GM18907 (cell line): ENCODE results near the gene KREMEN2.
A peak's percentile ranks its signal among the peaks of the same experiment; 100 is the strongest.

Source experiments
- ATAC-seq: cut with Tn5 transposase; IDR thresholded peaks from one replicate; pipeline ENCODE4 v1.9.1; 2021; ENCODE audit warnings: mild to moderate bottlenecking, moderate library complexity; ENCODE audit not compliant: unreplicated experiment

The KREMEN2 gene

GRCh38 chr16:2963074-2963722 is 877 bp upstream of the KREMEN2 start:
- ATAC-seq, result no peak

- no peak for ATAC-seq
Observed at GRCh38 chr16:2964475-2965336, 631 bp downstream of the KREMEN2 start.

GRCh38 chr16:2966043-2966807 is 2.1 kb downstream of the KREMEN2 start:
- no peak for ATAC-seq

DNA sequence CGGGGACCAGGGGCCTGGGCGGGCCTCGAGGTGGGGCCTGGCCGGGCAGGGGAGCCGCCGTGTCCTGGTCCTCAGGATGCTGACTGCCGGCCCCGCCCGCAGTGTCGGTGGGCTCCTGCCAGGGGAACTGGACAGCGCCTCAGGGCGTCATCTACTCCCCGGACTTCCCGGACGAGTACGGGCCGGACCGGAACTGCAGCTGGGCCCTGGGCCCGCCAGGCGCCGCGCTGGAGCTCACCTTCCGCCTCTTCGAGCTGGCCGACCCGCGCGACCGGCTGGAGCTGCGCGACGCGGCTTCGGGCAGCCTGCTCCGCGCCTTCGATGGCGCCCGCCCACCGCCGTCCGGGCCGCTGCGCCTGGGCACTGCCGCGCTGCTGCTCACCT is 2.7 kb downstream of the KREMEN2 start:
- no peak for ATAC-seq

DNA sequence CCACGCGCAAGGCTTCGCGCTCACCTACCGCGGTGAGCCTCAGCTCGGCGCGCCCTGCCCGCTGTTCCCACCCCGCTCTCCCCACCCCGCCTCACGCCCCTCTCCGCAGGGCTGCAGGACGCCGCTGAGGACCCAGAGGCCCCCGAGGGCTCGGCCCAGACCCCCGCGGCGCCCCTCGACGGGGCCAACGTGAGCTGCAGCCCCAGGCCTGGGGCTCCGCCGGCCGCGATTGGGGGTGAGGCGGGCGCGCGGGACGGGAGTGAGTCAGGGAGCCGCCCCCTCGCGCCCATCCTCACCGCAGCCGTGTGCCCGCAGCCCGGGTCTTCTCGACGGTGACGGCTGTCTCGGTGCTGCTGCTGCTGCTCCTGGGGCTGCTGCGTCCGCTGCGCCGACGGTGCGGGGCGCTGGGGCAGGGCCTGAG is 3.1 kb downstream of the KREMEN2 start:
- ATAC-seq, result no peak

DNA sequence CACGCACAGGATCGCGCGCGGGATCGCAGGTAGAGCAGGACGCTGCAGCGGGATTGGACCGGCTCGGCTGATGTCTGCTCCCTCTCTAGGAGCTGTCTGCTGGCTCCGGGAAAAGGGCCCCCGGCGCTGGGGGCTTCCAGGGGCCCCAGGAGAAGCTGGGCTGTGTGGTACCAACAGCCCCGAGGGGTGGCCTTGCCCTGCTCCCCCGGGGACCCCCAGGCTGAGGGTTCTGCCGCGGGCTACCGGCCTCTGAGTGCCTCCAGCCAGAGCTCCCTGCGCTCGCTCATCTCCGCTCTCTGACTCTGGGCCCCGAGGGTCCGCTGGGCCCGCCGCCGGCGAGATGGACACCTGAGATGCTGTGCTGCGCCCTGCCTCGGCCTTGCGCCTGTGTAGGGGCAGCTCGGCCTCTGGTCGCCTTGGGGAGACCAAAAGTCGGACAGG is 3.7 kb downstream of the KREMEN2 start:
- ATAC-seq, result no peak

DNA sequence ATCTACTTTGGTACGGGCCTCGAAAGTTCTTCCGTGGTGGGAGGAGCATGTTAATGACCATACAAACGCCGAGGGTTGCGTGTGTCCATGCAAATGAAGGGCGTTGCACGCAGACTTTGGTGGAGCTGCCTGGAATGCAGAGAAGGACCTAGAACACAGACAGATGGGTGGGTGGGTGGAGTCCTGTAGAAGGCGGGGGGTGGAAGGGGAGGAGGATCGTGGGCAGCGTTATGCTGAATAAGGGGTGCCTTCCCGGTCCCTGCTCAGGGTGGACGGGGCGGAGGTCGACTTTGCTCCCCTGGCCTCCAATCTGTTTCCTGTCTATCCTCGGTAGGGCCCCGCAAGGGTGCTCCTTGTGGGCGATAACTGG is 4.3 kb downstream of the KREMEN2 start:
- ATAC-seq, result no peak

DNA sequence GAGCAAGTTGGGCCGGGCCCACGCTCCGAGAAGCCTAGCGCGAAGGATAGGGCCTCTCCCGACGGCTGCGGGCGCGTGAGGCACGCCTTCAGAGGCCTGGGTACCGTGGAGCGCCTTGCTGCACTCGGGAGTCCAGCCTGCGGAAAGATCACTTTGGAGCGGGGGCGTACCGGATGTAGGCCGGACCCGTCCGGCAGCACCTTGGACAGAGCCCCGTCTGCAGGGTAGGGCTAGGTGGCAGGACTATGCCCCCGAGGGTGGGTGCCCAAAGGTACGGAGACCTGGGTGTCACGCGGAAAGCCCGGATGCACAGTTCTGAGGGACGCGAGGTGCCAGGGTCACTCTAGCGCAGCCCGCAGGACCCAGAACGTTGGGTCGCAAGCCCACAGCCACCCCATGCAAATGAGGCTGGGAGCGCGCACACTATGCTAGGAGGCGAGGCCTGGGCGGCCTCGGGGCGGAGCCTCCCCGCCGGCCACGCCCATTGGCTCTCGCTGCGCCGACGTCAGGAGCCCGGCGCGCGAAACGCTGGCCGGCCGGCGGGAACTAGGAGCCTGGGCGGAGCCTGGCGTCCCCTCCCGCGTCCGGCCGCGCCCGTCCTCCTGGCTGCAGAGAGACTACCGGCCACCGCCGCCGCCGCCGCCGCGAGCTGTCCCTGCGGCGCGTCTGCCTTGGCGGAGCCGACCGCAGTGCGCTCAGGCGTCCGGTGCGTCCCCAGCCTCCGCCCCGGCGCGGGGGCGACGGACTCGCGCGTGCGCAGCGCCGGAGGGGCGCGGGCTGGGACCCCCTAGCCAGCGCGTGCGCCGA is 4.9 kb downstream of the KREMEN2 start, which contains the start of gene PAQR4:
PAQR4 (plus strand) TSS at position 611 of the 807 bp plus-strand sequence. CDS start 327 bp downstream, outside the sequence.
- ATAC-seq, result peak; percentile 65

DNA sequence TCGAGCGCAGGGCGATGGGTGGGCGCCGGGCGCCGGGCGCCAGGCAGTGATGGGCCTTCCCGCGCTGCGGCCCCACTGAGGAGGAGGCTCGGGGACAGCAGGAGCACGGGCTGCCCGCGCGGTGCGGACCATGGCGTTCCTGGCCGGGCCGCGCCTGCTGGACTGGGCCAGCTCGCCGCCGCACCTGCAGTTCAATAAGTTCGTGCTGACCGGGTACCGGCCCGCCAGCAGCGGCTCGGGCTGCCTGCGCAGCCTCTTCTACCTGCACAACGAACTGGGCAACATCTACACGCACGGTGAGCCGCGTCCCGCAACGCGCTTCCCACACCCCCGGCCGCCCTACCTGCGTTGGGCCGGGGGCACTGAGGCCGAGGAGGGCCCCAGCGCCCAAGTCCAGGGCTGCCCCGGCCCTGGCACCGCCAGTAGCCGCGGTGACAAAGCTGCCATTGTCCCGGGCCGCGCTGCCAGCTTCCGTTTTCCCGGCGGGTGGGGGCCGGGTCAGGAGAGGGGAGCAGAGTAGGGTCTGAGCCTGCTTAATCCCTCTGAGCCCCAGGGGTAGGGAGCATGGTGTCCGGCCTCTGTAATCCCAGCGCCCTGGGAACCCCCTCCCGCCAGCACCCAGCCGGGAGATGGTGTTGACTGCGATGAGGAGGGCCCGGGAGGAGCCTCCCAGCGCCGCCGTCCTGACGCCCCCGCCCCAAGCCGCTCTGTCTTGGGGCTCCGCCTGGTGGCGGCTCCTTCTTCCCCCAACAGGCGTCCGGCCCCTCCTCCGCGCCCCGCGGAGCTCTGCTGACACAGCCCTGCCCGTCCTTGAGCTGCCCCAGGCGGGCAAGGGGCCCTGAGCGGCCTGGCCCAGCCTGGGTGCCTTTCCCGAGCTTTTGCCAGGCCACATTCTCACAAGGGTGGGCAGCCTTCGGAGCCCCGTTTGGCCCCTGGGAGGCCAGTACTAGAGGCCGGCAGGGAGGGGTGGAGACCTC is 5.8 kb downstream of the KREMEN2 start:
- ATAC-seq, result peak; percentile 24

DNA sequence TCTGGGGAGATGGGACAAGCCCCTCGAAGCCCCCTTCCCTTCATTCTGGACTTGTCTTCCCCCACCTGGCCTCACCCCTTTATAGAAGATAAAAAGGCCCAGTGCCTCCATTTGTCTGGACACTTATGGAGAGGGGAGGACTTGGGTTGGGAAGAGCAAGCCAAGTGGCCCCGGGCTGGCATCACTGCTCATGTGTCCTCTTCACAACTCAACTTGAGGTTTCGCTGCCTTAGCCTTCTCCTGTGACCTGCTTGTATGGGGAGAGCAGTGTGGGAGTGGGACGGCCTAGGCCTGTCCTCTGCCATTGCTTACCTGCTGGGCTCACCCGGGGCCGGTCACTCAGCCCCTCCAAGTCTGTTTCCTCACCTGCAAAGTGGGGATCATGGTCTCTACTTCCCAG is 6.5 kb downstream of the KREMEN2 start:
- ATAC-seq, result no peak

DNA sequence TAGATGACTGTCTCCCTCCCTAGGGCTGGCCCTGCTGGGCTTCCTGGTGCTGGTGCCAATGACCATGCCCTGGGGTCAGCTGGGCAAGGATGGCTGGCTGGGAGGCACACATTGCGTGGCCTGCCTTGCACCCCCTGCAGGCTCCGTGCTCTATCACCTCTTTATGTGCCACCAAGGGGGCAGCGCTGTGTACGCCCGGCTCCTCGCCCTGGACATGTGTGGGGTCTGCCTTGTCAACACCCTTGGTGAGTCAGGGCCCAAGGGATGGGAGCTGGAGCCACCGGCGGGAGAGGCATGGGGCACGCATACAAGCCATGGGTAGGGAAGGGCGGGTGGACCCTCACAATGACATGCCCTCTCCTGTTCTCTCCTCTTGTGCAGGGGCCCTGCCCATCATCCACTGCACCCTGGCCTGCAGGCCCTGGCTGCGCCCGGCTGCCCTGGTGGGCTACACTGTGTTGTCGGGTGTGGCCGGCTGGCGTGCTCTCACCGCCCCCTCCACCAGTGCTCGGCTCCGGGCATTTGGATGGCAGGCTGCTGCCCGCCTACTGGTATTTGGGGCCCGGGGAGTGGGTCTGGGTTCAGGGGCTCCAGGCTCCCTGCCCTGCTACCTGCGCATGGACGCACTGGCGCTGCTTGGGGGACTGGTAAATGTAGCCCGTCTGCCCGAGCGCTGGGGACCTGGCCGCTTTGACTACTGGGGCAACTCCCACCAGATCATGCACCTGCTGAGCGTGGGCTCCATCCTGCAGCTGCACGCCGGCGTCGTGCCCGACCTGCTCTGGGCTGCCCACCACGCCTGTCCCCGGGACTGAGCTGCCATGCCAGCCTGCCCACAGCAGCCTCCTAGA is 7.3 kb downstream of the KREMEN2 start:
- ATAC-seq, result no peak

DNA sequence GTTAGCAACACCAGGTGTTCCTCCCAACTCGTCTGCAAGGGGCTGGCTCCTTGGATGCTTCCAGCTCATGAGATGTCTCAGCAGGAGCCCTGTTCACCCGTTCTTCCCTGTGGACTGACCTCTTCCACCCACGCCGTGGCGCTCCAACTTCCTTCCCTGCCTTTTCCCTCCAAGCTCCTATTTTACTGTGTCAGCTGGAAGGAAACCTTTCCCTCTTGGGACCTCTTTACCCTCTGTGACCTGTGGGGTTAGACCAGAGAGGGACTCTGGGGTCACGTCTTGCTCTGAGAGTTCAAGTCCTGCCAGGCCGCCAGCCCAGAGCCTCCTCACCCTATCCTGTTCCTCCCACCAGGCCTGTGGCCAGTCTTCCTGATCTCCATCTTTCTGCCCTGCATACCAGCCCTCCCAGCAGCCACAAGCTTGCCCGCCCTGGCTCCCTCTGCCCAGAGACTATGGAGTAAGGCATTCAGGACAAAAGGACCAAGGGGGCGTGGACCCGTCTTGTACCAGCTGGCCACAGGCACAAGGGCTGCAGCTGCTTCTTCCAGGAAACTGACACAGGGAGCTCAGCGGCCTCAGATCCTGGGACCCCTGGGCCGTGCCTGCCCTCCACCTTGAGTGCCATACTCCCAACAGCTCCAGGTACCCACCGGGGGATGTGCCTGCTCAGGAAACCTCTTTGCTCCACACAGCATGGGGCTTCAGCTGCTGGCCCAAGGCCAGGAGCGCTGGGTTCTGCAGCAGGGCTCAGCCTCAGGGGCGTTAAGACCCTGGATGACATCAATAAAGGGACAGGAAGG is 8.1 kb downstream of the KREMEN2 start:
- ATAC-seq, result no peak

- no peak for ATAC-seq
Observed at GRCh38 chr16:2973093-2973492, 9.0 kb downstream of the KREMEN2 start.

- no peak for ATAC-seq
Observed at GRCh38 chr16:2973605-2974318, 9.7 kb downstream of the KREMEN2 start.

- no peak for ATAC-seq
Observed at GRCh38 chr16:2974319-2975056, 10.4 kb downstream of the KREMEN2 start.

DNA sequence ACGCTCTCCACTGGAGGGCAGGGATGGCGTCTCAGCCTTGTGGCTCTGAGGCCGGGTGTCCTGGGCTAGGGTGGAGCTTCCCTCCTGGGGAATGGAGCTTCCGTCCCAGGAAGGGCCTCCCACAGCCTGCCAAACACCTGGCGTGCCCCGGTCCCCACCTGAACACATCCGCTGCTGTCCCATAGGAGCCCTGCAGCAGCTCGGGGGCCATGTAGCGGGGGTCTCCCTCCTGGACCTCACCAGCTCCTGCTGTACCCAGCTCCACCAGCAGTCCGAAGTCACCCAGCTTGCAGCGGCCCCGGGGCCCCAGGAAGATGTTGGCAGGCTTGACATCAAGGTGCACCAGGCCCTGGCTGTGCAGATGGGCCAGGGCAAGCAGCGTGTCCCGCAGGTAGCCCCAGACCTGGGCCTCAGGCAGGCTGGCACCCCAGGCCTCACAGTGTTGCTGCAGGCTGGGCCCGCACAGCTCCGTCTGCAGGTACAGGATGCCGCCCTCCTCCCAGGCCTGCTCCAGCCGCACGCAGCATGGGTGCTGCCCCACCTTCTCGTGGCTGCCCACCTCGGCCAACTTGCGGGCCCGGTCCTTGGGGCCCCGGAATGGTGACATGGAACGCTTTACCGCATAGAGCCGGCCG is 11.2 kb downstream of the KREMEN2 start:
- no peak for ATAC-seq
